Measurements from ENCODE around the gene TBC1D10B.
"Not testable (repeated sequence)": the region's sequence is repeated elsewhere in the genome, so short reads cannot be mapped to it uniquely, and the experiment has no call there.

TBC1D10B gene

GRCh38 chr16:30355144-30355953, 14.9 kb downstream of the TBC1D10B start, which contains the start of gene CD2BP2:
CD2BP2 (minus strand) TSS chr16:30355308; CDS start chr16:30354681, 627 bp downstream.
- peak; percentile 99 for DNase-seq (ENCODE audit: low read depth in 2 of 2)

GRCh38 chr16:30354423-30355143, 15.7 kb downstream of the TBC1D10B start:
- DNase-seq (ENCODE audit: low read depth in 2 of 2): no peak

- DNase-seq (ENCODE audit: low read depth in 2 of 2): no peak
Measured at GRCh38 chr16:30353438-30354129, 16.7 kb downstream of the TBC1D10B start.

GRCh38 chr16:30352488-30353401, 17.5 kb downstream of the TBC1D10B start:
- no peak for DNase-seq (ENCODE audit: low read depth in 2 of 2)

- no peak for DNase-seq (ENCODE audit: low read depth in 2 of 2)
Measured at GRCh38 chr16:30351586-30352419, 18.5 kb downstream of the TBC1D10B start.

- no peak for DNase-seq (ENCODE audit: low read depth in 2 of 2)
Measured at GRCh38 chr16:30351001-30351441, 19.3 kb downstream of the TBC1D10B start.

- no peak for DNase-seq (ENCODE audit: low read depth in 2 of 2)
Measured at GRCh38 chr16:30350134-30350871, 20.0 kb downstream of the TBC1D10B start.

GRCh38 chr16:30349675-30350074, 20.6 kb downstream of the TBC1D10B start:
- no peak for DNase-seq (ENCODE audit: low read depth in 2 of 2)

GRCh38 chr16:30348929-30349328, 21.4 kb downstream of the TBC1D10B start:
- no peak for DNase-seq (ENCODE audit: low read depth in 2 of 2)

- DNase-seq (ENCODE audit: low read depth in 2 of 2): no peak
Measured at GRCh38 chr16:30348113-30348512, 22.2 kb downstream of the TBC1D10B start.

- no peak for DNase-seq (ENCODE audit: low read depth in 2 of 2)
Measured at GRCh38 chr16:30346286-30346685, 24.0 kb downstream of the TBC1D10B start.

- DNase-seq (ENCODE audit: low read depth in 2 of 2): not testable (repeated sequence)
Measured at GRCh38 chr16:30343491-30343820, 26.8 kb downstream of the TBC1D10B start.

GRCh38 chr16:30342751-30343490, 27.4 kb downstream of the TBC1D10B start:
- no peak for DNase-seq (ENCODE audit: low read depth in 2 of 2)

GRCh38 chr16:30341971-30342370, 28.3 kb downstream of the TBC1D10B start:
- not testable (repeated sequence) for DNase-seq (ENCODE audit: low read depth in 2 of 2)

GRCh38 chr16:30340621-30341020, 29.7 kb downstream of the TBC1D10B start:
- DNase-seq (ENCODE audit: low read depth in 2 of 2): no peak

- not testable (repeated sequence) for DNase-seq (ENCODE audit: low read depth in 2 of 2)
Measured at GRCh38 chr16:30338715-30339114, 31.6 kb downstream of the TBC1D10B start.

- not testable (repeated sequence) for DNase-seq (ENCODE audit: low read depth in 2 of 2)
Measured at GRCh38 chr16:30337964-30338357, 32.3 kb downstream of the TBC1D10B start.

GRCh38 chr16:30335598-30336474, 34.5 kb downstream of the TBC1D10B start:
- DNase-seq (ENCODE audit: low read depth in 2 of 2): no peak
